Neural progenitor cell (in vitro differentiated cells): ENCODE data around the gene KIAA0232. TPM values are rescaled to one million over a fixed set of nuclear protein-coding genes. Genes with fewer than 3 reads are reported as not detected.
"Not testable (repeated sequence)": the region's sequence is repeated elsewhere in the genome, so short reads cannot be mapped to it uniquely, and the experiment has no call there.

Source experiments
- DNase-seq: peaks from one replicate; pipeline ENCODE4 v3.0.0-alpha.2; 2016; ENCODE audit warnings: low spot score
- H2AFZ ChIP-seq: fragments of 200-600 bp; sonication (generic); replicated peaks from 2 replicates; pipeline ENCODE4 v1.6.1; 2016; ENCODE audit warnings: antibody characterized with exemption
- H3F3A ChIP-seq: fragments of 200-600 bp; sonication (generic); 2 replicates; pipeline ENCODE4 v1.6.1; 2016; ENCODE audit warnings: antibody characterized with exemption, low read depth
- H3K27ac ChIP-seq: fragments of 200-600 bp; sonication (generic); 2 replicates; pipeline ENCODE4 v1.5.1; 2016; ENCODE audit warnings: mild to moderate bottlenecking
- H3K27me3 ChIP-seq: fragments of 200-600 bp; sonication (generic); 2 replicates; pipeline ENCODE4 v1.6.1; 2016; ENCODE audit warnings: mild to moderate bottlenecking, moderate library complexity
- H3K36me3 ChIP-seq: fragments of 200-600 bp; sonication (generic); 2 replicates; pipeline ENCODE4 v1.5.1; 2016
- H3K4me1 ChIP-seq: fragments of 200-600 bp; sonication (generic); 2 replicates; pipeline ENCODE4 v1.6.1; 2016; ENCODE audit warnings: mixed run types
- H3K4me2 ChIP-seq: fragments of 200-600 bp; sonication (generic); 2 replicates; pipeline ENCODE4 v1.6.1; 2016
- H3K4me3 ChIP-seq: fragments of 200-600 bp; sonication (generic); 2 replicates; pipeline ENCODE4 v1.5.1; 2016
- H3K79me2 ChIP-seq: fragments of 200-600 bp; sonication (generic); 2 replicates; pipeline ENCODE4 v1.6.1; 2016; ENCODE audit warnings: low read depth
- H3K9ac ChIP-seq: fragments of 200-600 bp; sonication (generic); 2 replicates; pipeline ENCODE4 v1.6.1; 2016
- H3K9me3 ChIP-seq: fragments of 200-600 bp; sonication (generic); 2 replicates; pipeline ENCODE4 v1.5.1; 2016; ENCODE audit warnings: low read depth
- H4K20me1 ChIP-seq: fragments of 200-600 bp; sonication (generic); 2 replicates; pipeline ENCODE4 v1.6.1; 2016; ENCODE audit warnings: low read depth
- H3K27ac Mint-ChIP-seq: 3 replicates; pipeline ENCODE4 v1.8.0; 2021; ENCODE audit warnings: mixed read lengths
- H3K27me3 Mint-ChIP-seq: 2 replicates; pipeline ENCODE4 v1.8.0; 2022; ENCODE audit warnings: low read depth, mild to moderate bottlenecking, inconsistent platforms, moderate library complexity, mixed read lengths; ENCODE audit not compliant: insufficient read depth
- H3K36me3 Mint-ChIP-seq: 3 replicates; pipeline ENCODE4 v1.8.0; 2021; ENCODE audit warnings: mixed read lengths
- H3K4me1 Mint-ChIP-seq: 3 replicates; pipeline ENCODE4 v1.8.0; 2021; ENCODE audit warnings: mixed read lengths
- H3K4me3 Mint-ChIP-seq: 3 replicates; pipeline ENCODE4 v1.8.0; 2021; ENCODE audit warnings: mild to moderate bottlenecking, moderate library complexity, mixed read lengths
- H3K9me3 Mint-ChIP-seq: 3 replicates; pipeline ENCODE4 v1.8.0; 2020; ENCODE audit warnings: mixed read lengths
- CTCF ChIP-seq: fragments of 200-600 bp; sonication (generic); IDR thresholded peaks from 2 replicates; pipeline ENCODE4 v1.5.1; 2017; ENCODE audit warnings: antibody characterized with exemption, mild to moderate bottlenecking
- EZH2 ChIP-seq: fragments of 200-600 bp; sonication (generic); IDR thresholded peaks from 2 replicates; pipeline ENCODE4 v1.6.1; 2017; ENCODE audit warnings: antibody characterized with exemption, mild to moderate bottlenecking, moderate library complexity
- EZH2phosphoT487 ChIP-seq: fragments of 200-600 bp; sonication (generic); IDR thresholded peaks from 2 replicates; pipeline ENCODE4 v1.6.1; 2017; ENCODE audit warnings: antibody characterized with exemption
- total RNA-seq: library from RNA; depleted of rRNA; stranded (reverse); fragments of >200 nt; gene quantifications from 2 replicates; pipeline ENCODE4 v1.2.3, GENCODE V29; 2015; ENCODE audit warnings: low replicate concordance

The KIAA0232 gene
- total RNA-seq, 1 donor from 2014 or later: 42.9 TPM

DNA sequence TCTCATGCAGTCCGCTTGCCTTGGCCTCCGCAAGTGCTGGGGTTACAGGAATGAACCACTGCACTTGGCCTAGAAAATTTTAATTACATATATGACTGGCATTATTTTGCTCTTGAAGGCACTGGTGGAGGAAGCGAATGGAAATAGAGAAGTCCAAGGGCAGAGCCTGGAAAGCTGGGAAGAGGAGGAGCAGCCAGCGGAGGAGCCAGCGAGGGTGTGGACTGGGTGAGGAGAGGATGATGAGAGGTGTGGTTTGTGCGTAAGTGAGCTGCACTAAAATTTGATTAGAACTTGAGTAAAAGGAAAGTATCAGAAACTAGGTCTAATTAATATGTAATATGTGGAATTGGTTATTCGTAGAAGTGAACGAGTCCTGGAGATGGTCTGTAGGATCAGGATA is 13.3 kb downstream of the KIAA0232 start:
- Histone ChIP-seq H3K4me1 (no peaks in the 10 kb centered on the region), H3K9ac (no peak overlapping the region), H3K27me3 (no peaks in the 10 kb centered on the region), H3K4me3 (no peak overlapping the region), H3K4me2 (no peak overlapping the region), H3F3A (no peaks in the 10 kb centered on the region), H4K20me1 (peaks cover 90% of the 10 kb centered on the region), H2AFZ (no peak overlapping the region), H3K27ac (no peak overlapping the region), H3K9me3 (no peaks in the 10 kb centered on the region), H3K36me3 (peaks cover 7% of the 10 kb centered on the region), H3K79me2 (peaks cover 100% of the 10 kb centered on the region)
- Mint-ChIP-seq H3K9me3 (peaks cover 9% of the 10 kb centered on the region), H3K4me3 (no peak overlapping the region), H3K4me1 (no peaks in the 10 kb centered on the region), H3K27ac (no peak overlapping the region), H3K27me3 (no peaks in the 10 kb centered on the region), H3K36me3 (peaks cover 49% of the 10 kb centered on the region)
- DNase-seq: no peak
- TF ChIP-seq EZH2phosphoT487: no peak
- TF ChIP-seq EZH2: no peak
- TF ChIP-seq CTCF: no peak

DNA sequence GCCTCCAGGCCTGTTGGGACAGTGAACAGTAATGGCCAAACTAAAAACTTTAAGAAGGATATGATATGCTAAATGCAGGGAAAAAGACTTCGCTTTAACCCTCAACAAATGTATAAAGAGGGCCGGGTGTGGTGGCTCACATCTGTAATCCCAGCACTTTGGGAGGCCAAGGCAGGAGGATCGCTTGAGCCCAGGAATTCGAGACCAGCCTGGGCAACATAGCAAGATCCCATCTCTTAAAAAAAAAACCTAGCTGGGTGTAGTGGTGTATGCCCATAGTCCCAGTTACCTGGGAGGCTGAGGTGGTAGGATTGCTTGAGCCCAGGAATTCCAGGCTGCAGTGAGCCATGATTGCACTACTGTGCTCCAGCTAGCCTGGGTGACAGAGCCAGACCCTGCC is 14.8 kb downstream of the KIAA0232 start:
- H3K36me3 ChIP-seq, H3K27me3 ChIP-seq, H3K9me3 ChIP-seq, H3K4me3 Mint-ChIP-seq, H3K4me1 ChIP-seq, H2AFZ ChIP-seq, H3F3A ChIP-seq, H3K4me3 ChIP-seq, H3K27ac Mint-ChIP-seq, H3K27me3 Mint-ChIP-seq, DNase-seq, H3K4me2 ChIP-seq, H3K9me3 Mint-ChIP-seq, H3K9ac ChIP-seq, H3K4me1 Mint-ChIP-seq, H3K27ac ChIP-seq: not testable (repeated sequence)
- H4K20me1 ChIP-seq: peaks cover 96% of the 10 kb centered on the region
- peaks cover 39% of the 10 kb centered on the region for H3K36me3 Mint-ChIP-seq
- H3K79me2 ChIP-seq: peaks cover 100% of the 10 kb centered on the region

DNA sequence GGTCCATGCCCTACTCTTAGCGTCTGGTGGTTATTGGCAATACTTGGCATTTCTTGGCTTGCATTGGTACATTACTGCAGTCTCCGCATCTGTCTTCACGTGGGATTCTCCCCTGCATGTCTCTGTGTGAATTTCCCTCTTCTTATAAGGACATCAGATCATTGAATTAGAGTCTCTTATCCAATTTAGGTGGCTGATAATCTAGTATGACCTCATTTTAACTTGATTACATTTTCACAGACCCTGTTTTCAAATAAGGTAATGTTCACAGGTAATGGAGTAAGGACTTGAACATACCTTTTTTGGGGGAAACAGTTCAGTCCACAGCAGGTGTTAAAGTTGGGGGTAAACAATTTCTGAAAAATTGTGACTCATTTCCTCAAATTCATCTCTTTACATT is 16.6 kb downstream of the KIAA0232 start:
- Histone ChIP-seq H3K9me3 (no peaks in the 10 kb centered on the region), H3K9ac (no peak overlapping the region), H3K79me2 (peaks cover 100% of the 10 kb centered on the region), H3F3A (no peaks in the 10 kb centered on the region), H3K27me3 (no peaks in the 10 kb centered on the region), H4K20me1 (peaks cover 95% of the 10 kb centered on the region), H3K4me1 (no peaks in the 10 kb centered on the region), H3K27ac (no peak overlapping the region), H3K4me2 (no peak overlapping the region), H3K4me3 (no peak overlapping the region), H2AFZ (no peak overlapping the region), H3K36me3 (peaks cover 4% of the 10 kb centered on the region)
- TF ChIP-seq EZH2: no peak
- TF ChIP-seq EZH2phosphoT487: no peak
- TF ChIP-seq CTCF: no peak
- DNase-seq: no peak
- Mint-ChIP-seq H3K27ac (no peak overlapping the region), H3K4me1 (no peaks in the 10 kb centered on the region), H3K4me3 (no peak overlapping the region), H3K36me3 (peaks cover 32% of the 10 kb centered on the region), H3K27me3 (no peaks in the 10 kb centered on the region), H3K9me3 (no peaks in the 10 kb centered on the region)

GRCh38 chr4:6802025-6802424 is 19.5 kb downstream of the KIAA0232 start:
- peaks cover 100% of the 10 kb centered on the region for H3K79me2 ChIP-seq
- H3K4me3 ChIP-seq: no peak overlapping the region
- H3F3A ChIP-seq: no peaks in the 10 kb centered on the region
- no peak overlapping the region for H3K27ac ChIP-seq
- H2AFZ ChIP-seq: no peak overlapping the region
- Mint-ChIP-seq H3K27me3 (no peaks in the 10 kb centered on the region), H3K36me3 (peaks cover 23% of the 10 kb centered on the region), H3K4me1 (no peaks in the 10 kb centered on the region), H3K4me3 (no peak overlapping the region), H3K27ac (no peak overlapping the region), H3K9me3 (no peaks in the 10 kb centered on the region)
- peaks cover 95% of the 10 kb centered on the region for H4K20me1 ChIP-seq
- no peaks in the 10 kb centered on the region for H3K27me3 ChIP-seq
- H3K9me3 ChIP-seq: no peaks in the 10 kb centered on the region
- peaks cover 4% of the 10 kb centered on the region for H3K36me3 ChIP-seq
- peaks cover 11% of the 10 kb centered on the region for H3K4me1 ChIP-seq
- H3K4me2 ChIP-seq: no peak overlapping the region
- no peak overlapping the region for H3K9ac ChIP-seq
- no peak for DNase-seq
- TF ChIP-seq EZH2phosphoT487: no peak
- no peak for TF ChIP-seq EZH2
- TF ChIP-seq CTCF: no peak
